Stimulated activated CD4-positive, alpha-beta T cell treated with anti-CD3 and anti-CD28 coated beads, Interleukin-4, amount 100 ng/mL, for 48 hours (primary cell): ENCODE data around the gene SLC22A17.
"Not testable (repeated sequence)": the region's sequence is repeated elsewhere in the genome, so short reads cannot be mapped to it uniquely, and the experiment has no call there.

Experiments used
- DNase-seq, 2 donors: peaks; one replicate each; pipeline ENCODE4 v3.0.0-alpha.2; 2020; ENCODE audit warnings: low read depth in 2 of 2

The SLC22A17 gene

DNA sequence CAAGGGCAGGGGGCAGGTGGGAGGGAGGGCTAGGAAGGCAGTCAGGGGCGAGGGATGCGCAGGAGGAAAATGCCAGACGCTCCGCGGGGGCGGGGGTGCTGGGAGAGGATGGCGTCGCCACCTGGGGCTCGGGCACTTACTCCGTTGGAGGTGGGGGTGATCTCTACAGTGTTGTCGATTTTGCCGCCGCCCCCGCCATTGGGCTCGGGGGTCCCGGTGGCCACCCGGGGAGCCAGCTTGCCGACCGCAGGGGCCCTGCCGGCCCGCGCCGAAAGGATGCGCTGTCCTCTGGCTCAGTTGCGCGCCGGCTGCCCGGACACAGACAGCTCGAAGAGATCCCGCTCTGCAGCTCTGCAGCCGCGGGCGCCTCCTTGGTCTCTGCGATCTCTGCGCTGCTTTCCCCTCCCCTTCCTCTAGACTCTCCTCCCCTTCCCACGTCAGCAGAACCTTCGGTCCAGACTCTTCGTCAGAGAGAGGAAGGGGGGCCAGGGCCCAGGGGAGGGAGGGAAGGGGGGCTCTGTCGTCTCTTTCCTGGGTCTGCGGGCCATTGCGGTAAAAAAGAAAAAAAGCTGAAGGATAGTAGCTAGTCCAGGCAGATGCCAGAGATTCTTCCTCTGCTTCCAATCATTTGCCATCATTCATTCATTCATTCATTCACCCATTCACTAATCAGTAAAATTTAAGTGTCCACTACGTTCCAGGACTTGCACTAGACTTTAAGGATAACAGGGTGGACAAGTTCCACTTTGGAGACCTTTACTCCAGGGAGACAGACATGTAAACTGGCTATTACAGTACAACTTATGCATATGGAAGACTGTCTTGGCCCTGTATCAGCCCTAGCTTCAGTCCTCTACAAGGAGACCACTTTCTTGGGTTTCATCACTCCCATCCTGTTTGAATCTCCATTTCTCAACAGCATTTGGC, at the start of gene SLC22A17:
SLC22A17 (minus strand) TSS at position 382 of the 927 bp plus-strand sequence.
- DNase-seq = peak; percentile 39 to 46

DNA sequence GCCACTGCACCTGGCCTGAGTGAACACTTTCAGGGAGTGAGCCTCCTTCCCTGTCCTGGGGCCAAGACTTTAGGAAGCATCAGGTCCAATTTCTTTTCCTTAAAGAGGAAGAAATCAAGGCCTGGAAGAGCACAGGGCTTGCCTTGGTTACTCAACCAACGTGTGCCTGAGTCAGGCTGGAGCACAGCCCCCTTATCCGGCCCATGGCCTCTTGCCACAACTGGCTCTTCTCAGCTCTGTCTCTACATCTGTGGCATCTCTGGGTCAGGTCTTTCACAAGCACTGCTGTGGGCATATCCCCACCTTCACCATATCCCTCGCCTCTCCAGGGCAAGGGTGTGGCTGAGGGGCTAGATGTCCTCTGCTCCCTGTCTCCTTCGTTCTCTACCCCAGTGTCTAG, 48.6 kb upstream of the SLC22A17 start:
- no peak for DNase-seq

DNA sequence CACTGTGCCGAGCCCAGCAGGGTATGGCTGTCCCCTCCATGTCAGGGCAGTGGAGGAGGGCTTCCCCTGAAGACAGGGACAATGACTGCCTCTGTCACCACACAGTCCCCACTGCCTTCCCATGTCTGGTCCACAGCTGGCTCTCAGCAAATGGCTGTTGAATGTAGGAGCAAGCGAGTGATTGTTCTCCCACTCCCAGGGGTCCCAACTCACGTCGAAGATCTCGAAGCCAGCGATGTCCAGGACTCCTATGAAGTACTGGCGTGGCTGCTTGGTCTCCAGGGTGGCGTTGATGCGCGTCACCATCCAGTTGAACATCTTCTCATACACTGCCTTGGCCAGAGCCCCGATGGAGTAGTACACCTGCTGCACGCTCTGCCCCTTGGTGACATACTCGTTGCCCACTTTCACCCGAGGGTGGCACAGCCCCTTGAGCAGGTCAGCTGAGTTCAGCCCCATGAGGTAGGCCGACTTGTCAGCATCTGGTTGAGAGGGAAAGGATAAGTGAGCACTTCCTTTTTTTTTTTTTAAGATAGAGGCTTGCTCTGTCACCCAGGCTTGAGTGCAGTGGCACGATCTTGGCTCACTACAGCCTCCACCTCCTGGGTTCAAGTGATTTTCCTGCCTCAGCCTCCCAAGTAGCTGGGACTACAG, 47.9 kb upstream of the SLC22A17 start:
- not testable (repeated sequence) for DNase-seq

DNA sequence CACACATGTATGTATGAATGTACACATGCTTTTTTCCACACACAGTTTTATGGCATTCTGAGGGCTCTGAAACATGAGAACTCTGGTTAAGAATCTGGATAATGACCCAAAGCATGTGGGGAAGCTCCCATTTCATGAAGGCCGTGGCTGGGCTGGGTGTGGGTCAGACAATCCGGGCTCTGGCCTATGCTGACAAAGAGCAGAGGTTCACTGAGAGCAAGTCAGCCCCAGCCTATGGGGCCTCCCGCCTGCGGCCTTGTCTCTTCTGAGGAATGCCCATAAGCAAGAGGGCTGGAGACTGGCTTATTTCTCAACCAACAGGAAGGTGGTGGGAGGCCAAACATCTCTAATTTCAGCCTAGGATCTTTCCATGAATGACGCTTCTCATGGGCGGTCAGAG, 46.9 kb upstream of the SLC22A17 start:
- no peak for DNase-seq

DNA sequence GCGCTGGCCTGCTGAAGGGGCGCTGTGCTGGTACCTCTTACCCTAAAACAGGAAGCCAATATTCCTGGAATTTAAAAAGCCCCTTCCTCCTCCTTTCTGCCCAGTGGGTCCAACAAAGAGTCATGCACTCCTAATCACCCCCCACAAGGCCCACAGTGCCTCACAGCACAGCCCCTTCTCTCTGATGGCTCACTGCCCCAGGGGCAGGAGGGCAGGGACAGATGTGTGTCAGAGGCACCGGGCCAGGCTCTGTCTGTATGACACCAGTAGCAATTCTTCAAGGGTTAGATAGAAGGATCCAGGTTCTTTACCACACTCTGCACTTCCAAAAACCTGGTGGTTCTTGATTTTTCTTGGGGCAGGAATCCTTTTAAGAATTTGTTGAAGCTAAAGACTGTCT, 46.4 kb upstream of the SLC22A17 start:
- DNase-seq = no peak

DNA sequence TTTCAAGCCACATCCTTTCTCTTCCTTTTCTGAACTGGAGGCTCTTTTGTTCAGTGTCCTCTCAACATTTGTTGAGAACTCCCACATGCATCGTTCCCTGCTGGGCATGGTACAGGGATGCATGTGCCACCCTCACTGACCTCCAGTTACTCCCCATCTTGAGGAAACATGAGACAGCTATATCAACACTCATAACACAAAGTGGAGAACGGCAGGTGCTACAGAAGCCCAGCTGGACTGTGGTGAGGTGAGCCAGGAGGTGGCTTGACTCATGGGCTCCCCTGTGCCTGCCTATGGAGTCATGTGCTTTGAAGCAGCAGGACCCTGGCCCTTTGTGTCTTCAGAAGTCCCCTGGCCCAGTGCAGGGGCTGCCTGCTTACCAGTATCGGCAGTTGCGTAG, 45.7 kb upstream of the SLC22A17 start:
- no peak for DNase-seq

DNA sequence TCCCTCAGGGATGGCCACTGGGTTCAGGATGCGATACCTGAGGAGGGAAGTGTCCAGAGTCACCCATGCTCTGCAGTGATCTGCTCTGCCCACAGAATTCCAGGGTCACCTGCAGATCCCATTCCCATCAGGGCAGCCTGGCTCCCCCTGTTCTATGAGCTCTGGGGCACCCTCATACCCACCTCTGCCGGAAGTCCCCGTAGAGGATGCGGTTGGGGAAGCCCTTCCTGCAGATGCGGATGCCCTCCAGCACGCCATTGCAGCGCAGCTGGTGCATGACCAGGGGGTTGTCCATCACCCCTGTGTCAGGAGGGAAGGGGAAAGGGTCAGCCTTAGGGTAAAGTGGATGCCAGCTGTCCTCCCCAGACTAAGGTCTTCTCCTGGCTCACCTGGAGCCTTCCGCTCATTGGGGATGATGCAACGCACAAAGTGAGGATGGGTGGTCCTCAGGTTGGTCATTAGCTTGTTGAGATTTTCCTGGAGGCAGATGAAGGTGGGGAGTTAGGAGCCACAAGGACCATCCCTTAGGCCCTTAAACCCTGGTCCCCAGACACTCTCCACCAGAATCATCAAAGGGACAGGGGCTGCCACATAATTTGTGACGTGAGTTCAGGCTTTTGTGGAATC, 44.2 kb upstream of the SLC22A17 start:
- no peak for DNase-seq

DNA sequence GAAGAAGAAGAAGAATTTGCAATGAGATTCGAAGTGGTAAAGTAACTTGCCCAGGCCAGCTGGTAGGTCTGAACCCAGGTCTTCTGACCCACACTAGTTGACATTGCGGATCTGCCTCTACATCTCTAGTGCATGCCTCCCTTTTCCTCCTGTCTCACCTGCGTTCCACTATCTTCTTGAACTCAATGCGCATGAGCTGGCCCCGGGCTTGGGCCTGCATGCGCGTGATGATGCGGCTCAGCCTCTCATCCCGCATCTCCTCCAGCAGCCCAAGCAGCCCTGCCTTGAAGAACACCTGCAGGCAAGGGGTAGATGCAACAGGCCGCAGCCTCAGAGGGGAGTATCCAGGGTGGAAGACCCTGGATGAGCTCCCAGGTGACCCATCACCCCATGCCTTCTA, 43.4 kb upstream of the SLC22A17 start:
- DNase-seq = no peak

DNA sequence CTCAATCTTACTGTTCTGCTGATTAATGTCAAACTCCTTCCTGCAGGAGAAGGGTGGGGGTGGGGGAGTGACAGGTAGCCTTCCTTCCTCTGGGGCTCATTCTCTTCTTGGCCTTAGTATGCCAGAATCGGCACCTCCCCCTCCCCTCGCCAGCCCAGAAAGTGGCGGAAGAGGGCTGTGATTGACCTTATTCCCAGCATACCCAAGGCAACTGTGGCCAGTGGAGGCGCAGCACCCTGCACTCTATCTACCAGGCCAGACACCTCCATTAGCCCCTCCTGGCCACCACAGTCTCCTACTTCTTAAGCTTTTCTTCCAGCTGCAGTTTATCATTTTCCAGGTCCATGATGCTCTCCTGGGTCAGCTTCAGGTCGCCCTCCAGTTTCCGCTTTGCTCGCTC, 39.9 kb upstream of the SLC22A17 start:
- DNase-seq = no peak

DNA sequence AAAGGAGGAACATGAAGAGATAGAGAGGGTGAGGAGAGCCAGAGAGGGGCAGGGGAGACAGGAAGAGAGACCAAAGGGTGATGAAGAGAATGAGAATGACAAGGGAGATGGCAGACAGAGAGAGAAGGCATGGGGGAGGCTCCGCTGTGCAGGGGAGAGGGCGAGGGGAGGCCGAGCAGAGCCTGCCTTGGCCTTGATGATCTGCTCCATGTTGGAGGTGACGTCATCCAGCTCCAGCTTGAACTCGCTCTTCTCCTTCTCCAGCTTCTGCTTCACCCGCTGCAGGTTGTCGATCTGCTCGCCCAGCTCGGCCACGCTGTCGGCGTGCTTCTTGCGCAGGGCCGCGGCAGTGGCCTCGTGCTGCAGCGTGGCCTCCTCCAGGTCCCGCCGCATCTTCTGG, 37.2 kb upstream of the SLC22A17 start:
- DNase-seq = not testable (repeated sequence)

DNA sequence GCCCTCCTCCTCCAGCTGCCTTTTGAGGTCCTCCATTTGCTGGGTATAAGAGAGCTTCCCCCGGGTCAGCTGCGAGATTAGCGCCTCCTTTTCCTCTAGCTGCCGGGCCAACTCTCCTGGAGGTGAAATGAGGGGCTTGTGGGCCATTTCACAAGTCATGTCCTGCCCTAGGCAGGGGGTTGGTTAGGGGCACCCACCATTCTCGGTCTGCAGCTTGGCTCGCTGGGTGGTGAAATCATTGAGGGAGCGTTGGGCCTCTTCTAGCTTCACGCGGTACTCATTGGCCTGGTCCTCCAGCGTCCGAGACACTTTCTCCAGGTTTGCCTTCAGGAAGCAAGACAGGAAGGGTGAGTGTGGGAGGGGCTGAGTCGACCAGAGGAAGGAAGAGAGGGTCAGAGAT, 36.7 kb upstream of the SLC22A17 start:
- DNase-seq = no peak

DNA sequence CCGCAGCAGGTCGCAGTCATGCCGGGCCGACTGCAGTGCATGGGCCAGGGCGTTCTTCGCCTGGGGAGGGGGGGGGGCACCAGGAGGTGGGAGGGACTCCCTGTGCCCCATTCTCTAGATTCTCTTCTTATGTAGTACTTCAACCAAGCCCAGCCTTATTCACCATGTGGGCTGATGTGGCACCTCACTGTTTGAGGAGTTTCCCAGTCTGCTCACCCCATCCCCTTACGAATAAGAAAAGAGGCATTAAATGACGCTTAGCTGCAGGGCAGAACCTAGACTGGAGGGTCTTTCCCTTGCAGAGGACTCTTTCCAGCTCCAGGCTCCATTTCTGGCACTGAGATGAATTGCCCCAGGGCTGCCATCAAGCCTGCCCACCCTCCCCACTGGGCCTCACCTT, 36.3 kb upstream of the SLC22A17 start:
- DNase-seq = no peak

DNA sequence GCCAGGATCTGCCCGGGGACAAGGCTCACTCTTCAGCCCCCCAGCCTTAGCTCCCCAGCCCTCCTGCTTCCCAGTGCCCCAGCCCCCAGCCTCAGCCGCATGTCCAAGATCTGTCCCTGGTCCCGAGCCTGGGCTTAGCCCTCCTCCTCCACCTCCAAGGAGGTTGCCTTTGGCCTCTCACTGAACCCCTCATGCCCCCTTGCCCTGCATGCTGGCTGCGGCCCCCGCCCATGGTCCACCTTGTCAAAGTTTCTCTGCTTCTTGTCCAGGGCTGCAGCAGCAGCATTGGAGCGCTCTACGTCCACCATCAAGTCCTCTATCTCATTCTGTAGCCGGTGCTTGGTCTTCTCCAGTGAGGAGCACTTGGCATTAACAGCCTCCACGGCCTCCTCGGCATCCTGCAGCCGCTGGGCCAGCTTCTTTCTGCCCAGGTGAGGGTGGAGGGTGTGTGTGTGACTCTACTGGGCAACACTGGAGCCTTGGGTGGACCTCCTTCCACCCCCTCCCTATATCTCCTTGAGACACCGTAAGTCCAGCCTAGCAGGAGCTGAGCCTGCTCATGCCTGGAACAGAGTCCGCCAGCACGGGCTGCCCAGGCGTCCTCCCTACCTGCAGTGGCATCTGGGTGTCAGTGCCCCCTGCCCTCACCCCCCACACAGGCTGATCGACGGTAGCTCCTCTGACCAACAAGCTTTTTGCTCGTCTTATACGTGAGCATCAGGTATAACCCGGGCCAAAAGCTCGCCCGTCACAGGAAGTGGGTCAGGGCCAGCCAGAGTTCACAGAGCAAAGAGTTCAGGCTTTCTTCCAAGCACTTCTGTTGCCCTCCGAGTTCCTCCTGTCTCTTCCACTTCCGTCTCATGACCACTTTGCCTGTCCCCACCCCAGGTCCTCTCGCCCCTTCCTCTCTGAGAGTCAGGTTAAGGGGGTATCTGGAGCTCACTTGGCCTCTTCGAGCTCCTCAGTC, 35.5 kb upstream of the SLC22A17 start:
- DNase-seq = no peak

DNA sequence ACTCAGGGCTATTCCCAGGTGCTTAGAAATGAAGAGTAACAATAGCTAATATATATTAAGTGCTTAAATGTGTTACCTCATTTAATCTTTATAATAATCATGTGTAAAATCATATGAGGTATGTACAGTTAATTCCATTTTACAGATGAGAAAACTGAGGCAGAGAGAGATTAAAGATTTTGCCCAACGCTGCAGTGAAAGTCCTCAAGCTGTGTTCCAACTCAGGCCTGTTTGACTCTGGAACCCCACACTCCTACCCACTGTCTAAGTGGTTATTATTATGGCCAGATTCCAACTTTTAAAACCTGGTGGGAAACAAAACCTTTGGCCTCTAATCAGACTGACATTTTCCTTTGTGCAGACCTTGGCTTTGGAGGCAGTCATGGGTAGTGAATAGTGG, 34.3 kb upstream of the SLC22A17 start:
- DNase-seq = no peak

DNA sequence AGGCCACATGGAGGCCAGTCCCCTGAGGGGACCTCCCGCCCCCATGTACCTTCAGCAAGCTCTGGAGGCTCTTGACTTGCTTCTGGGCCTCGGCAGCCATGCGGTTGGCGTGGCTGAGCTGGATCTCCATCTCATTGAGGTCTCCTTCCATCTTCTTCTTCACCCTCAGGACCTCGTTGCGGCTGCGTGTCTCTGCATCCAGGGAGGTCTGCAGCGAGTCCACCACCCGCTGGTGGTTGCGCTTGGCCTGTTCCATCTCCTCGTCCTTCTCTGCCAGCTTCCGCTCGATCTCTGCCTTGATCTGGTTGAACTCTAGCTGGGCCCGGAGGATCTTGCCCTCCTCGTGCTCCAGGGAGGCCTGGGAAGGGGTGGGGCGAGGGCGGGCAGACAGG, 33.6 kb upstream of the SLC22A17 start:
- DNase-seq = not testable (repeated sequence)

DNA sequence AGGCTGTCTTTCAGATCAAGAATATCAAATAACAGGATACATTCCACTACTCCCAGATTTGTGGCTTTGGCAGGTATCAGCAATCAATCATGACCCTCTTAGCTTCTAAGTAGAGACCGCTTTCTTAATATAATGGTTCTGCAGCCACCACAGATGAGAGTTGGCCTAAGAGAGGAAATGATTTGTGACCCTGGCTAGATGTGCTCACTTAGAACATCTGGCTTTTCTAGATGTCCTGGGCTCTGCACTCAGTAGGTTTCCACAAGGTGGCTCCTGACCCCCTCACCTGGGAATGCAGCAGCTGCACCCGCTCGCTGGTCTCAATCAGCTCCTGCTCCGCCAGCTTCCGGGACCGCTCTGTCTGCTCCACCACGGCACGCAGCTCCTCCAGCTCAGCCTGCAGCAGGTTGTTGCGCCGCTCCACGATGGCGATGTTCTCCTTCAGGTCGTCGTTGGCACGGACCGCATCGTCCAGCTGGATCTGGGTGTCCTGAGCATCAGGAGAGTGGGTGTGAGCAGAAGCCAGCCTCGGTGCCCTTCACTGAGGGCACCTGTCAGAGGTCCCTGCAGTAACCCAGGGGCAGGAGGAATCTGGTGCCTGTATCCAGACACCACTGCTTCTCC, 33.1 kb upstream of the SLC22A17 start:
- DNase-seq = no peak

DNA sequence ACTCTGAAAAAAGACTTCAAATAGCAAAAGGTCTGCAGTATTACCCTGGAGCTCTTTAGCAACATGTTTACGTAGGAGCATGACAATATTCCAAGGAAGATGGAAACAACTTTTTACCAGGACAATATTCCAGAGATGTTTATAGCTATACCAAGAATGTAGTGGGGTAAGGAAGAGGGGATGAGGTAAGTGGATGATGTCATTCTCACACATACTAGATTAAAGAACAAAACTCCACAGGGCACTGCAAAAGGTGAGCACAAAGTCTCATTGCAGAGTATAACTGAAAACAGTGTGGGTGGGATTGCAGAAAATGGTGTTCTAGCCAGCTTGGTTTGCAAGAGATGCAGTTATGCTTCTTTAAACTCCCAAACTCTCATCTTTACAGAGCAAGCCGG, 32.6 kb upstream of the SLC22A17 start:
- no peak for DNase-seq

DNA sequence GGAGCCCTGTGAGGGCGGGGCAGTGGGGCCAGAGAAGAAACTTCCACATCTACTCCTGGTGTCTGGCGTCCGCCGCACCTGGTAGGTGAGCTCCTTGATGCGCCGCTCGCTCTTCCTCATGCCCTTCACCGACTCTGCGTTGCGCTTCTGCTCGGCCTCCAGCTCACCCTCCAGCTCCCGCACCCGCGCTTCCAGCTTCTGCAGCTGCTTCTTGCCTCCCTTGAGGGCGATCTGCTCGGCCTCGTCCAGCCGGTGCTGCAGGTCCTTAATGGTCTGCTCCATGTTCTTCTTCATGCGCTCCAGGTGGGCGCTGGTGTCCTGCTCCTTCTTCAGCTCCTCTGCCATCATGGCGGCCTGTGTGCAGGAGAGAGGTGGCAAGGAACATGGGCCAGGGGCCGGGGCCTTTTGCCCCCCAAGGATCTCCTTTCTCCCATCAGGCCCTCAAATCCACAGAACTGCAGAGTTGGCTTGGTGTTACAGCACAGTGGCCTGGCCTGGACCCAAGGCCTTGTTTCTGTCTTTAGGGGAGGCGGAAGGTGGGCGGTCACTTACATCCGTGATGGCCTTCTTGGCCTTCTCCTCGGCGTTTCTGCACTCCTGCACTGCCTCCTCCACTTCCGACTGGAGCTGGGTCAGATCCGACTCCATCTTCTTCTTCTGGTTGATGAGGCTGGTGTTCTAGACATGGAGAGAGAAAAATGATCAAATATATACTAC, 31.8 kb upstream of the SLC22A17 start:
- no peak for DNase-seq

DNA sequence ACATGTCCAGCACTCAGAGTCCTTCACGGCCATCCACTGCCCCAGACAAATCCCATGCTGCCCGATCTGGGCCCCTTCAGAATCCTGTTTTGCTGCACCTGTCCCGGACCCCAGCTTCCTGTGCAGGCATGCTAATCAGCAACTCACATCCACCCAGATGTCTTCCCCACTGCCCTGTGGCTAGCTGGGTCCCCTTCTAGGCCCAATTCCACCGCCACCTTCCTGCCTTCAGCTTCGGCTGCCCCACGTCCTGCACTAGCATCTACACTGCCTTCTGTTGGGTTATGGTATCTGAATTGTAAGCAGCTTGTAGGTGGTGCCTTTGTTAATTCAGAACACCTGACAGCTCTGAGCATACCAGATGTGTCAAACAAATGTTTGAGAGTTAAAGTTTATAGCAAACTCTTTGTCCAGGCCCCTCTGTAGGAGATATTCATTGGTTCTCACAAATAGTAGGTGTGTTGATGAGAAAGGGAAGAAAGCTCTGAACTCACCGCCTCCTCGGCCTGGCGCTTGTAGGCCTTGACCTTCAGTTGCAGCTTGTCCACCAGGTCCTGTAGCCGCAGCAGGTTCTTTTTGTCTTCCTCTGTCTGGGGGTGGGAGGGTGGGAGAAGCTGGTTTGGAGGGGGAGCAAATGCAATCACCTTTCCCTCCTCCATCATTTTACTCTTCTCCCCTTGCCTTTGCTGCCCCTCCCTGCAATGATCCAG, 30.2 kb upstream of the SLC22A17 start:
- no peak for DNase-seq

DNA sequence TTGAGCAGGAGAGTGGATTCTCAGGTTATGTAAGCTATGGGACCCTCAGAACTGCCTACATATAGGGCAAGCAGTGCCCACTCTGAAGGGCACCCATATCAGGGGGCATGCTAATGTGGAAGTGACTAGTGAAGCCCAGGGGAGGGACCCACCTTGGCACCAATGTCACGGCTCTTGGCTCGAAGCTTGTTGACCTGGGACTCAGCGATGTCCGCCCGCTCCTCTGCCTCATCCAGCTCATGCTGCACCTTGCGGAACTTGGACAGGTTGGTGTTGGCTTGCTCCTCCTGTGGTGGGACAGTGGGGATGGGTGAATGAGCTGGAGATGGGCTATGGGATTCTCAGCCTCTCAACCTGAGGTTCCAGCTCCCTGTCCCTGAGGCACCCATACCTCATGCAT, 29.6 kb upstream of the SLC22A17 start:
- no peak for DNase-seq
